ENCODE measurements around the gene CHPF.

DNA sequence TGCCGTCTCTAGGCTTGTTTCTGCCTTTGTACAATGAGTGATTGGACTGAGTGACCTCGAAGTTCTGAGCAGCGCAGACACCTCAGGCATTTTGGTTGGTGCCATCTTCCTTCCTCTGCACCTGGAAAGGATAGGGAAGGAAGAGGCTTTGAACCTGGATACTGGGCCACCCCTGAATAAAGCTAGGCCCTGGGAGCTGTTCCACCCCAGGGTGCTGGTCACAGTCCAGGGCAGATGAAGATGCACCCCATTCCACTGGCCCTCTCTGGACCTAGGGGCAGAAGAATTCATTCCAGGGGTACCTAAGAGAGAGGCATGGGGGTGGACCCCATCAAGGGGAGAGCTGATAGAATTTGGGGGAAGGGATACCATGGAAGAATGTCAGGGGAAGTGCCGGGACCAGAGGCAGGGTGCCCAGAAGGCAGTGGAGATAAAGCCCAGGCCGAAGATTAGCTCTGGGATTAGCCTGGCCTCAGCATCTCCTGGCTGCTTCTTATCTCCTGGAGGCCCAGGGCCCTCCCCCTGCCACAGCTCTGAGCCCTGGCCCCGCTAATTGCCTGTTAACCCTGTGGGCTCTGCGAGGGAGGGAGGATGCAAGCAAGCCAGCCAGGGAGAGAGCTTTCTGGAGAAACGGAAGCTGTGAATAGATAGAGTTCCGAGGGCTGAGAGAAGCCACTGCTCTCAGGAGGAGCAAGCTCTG is 17.9 kb downstream of the CHPF start:
- TF ChIP-seq, protein P1, sequence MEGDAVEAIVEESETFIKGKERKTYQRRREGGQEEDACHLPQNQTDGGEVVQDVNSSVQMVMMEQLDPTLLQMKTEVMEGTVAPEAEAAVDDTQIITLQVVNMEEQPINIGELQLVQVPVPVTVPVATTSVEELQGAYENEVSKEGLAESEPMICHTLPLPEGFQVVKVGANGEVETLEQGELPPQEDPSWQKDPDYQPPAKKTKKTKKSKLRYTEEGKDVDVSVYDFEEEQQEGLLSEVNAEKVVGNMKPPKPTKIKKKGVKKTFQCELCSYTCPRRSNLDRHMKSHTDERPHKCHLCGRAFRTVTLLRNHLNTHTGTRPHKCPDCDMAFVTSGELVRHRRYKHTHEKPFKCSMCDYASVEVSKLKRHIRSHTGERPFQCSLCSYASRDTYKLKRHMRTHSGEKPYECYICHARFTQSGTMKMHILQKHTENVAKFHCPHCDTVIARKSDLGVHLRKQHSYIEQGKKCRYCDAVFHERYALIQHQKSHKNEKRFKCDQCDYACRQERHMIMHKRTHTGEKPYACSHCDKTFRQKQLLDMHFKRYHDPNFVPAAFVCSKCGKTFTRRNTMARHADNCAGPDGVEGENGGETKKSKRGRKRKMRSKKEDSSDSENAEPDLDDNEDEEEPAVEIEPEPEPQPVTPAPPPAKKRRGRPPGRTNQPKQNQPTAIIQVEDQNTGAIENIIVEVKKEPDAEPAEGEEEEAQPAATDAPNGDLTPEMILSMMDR (IDR thresholded peaks at IDR 0.05; ENCODE audit: insufficient read depth, low read length, poor library complexity, severe bottlenecking), result no peak
- TF ChIP-seq EZH2phosphoT487 (conservative IDR thresholded peaks at IDR 0.05; ENCODE audit: low read length), result no peak

All from SU-DHL-6 (cell line).